GM12872 (cell line): ENCODE data around the gene TXNRD2.

Source experiments
- CTCF ChIP-seq: IDR thresholded peaks from 3 replicates; pipeline ENCODE4 v1.5.1; 2011; ENCODE audit warnings: low read depth, mild to moderate bottlenecking, low read length, moderate library complexity; ENCODE audit not compliant: insufficient read depth

The TXNRD2 gene

GRCh38 chr22:19959043-19959586 lies 17.5 kb upstream of the TXNRD2 start:
- no peak for TF ChIP-seq CTCF

GRCh38 chr22:19958083-19959042 lies 16.7 kb upstream of the TXNRD2 start:
- no peak for TF ChIP-seq CTCF

GRCh38 chr22:19957445-19957844 lies 15.8 kb upstream of the TXNRD2 start:
- TF ChIP-seq CTCF = 0 out of 3 replicates have a peak, but pooled peaks have one; percentile 19

DNA sequence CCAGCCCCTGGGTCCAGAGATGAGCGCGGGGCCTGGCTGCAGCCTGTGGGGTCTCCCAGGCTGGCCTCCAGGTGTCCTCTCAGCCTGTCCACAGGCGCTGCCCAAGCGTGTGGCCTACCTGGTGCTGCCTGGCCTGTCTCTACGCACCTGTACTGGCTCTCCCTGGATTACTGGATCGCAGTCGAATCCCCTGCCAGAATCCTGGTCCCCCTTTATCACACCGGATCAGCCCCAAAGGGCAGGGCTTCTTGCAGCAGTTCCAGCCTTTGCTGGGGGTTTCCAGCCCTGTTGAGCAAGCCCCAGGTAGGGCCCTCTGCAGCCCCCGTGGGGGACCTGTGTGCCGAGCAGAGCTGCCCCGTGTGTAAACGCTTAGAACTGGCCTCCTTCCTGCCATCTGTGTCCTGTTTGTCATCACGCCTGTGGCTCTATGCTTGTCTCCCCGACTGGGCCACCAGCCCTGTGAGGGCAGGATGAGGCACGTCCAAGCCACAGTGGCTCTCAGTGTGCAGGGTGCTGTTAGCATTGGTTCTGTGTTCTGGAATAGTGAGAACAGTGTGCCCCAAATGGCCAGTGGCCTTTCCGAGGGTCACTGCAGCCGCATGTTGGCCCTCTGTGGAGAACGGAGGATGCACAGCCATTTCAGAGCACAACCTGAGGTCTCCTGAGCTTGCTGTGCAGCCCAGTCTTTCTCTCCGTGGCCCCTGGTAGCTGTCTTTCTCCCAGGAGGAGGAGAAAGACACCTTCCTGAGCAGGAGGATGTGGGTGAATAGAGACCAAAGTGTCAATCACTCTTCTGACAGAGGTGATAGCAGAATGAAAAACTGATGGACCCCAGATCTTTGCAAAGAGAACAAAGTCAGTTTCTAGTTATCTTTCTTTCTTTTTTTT lies 13.9 kb upstream of the TXNRD2 start:
- no peak for TF ChIP-seq CTCF

- TF ChIP-seq CTCF = no peak
Measured at GRCh38 chr22:19951346-19951745, 9.7 kb upstream of the TXNRD2 start.

- TF ChIP-seq CTCF = no peak
Measured at GRCh38 chr22:19948057-19948760, 6.6 kb upstream of the TXNRD2 start.
